Measurements from ENCODE around the gene SLC15A4. TPM values are rescaled to one million over a fixed set of nuclear protein-coding genes. Genes with fewer than 3 reads are reported as not detected.
A peak's percentile ranks its signal among the peaks of the same experiment; 100 is the strongest.

SLC15A4 gene
- total and polyA plus RNA-seq, 2 of the 13 experiments (the other 11 are each of a cell fraction or from before 2014, with no cell fraction given) = 17.3 to 22.7 TPM

DNA sequence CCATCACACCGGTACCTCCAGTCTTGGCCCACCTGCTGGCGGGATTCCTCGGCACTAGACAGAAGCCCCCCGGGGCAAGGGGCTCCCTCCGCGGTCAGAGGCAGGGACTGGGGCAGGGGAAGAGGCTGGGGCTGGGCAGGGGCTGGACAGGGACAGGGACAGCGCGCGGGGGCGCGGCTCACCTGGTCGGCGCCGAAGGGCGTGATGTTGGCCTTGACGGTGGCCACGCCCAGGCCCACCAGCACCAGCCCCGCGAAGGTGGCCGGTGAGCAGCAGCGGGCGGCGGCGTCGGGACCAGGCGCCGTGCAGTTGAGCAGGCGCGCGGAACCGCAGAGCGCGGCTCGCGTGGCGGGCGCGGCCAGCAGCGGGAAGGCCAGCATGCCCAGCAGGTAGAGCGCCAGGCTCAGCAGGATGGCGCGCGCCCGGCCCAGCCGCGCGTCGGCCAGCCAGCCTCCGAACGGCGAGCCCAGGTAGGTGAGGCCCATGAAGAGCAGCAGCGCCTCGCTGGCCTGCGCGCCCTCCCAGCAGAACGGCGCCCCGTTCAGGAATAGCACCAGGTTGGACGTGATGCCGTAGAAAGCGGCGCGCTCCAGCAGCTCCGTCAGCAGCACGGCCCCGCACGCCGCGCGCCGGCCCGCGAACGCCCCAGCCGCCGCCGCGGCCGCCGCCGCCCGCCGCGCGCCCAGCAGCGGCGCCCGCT is 392 bp downstream of the SLC15A4 start (continued):
- peak; percentile 77; the same call in 1 of the 2 replicates for TF ChIP-seq ZNF563 (CRISPR knock-in tag; IDR thresholded peaks at IDR 0.05)
- no peak for TF ChIP-seq DNMT1 (CRISPR knock-in tag; IDR thresholded peaks at IDR 0.05)
- peak; percentile 76; the same call in 1 of the 2 replicates for TF ChIP-seq ATF7-NPFF (CRISPR knock-in tag; IDR thresholded peaks at IDR 0.05; ENCODE audit: low read depth)
- no peak for TF ChIP-seq HIC2 (CRISPR knock-in tag; IDR thresholded peaks at IDR 0.05; ENCODE audit: low read depth)

DNA sequence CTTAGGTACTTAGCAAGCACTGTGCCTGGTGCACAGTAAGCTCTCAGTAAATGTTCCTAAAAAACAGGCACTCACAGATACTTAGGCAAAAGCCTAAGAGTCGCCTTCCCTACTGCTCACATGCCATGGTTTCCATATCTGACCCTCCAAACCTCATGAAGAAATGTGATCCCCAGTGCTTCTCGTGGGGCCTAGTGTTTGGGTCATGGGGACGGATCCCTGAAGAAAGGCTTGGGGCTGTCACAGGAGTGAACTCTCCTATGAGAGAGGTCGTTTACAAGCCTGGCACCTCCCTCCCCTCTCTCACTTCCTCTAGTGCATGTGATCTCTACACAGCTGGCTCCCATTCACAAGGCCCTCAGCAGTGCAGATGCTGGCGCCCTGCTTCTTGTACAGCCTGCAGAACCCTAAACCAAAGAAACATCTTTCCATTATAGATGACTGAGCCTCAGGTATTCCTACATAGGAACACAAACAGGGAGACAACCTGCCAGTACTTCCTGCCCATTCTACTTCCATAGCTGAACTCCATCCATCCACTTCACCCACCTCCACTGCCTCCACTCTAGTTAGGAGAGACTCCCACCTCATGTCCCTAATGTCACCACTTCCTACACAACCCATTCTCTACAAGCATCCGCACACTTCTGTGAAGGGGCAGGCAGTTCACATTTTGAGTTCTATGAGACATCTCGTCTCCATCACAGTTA is 2.9 kb downstream of the SLC15A4 start:
- Histone ChIP-seq H3K79me2 (ENCODE audit: insufficient read depth, low read length) (peaks cover 61% of the 10 kb centered on the region), H4K20me1 (ENCODE audit: insufficient read depth, low read length) (peaks cover 14% of the 10 kb centered on the region), H2AFZ (ENCODE audit: low read length) (no peak overlapping the region), H3K4me3 (replicated peaks in 1 of 3; ENCODE audit: insufficient read depth in 1 of 3, low read depth in 2 of 3, low read length in 3 of 3) (no peak overlapping the region), H3K9me3 (ENCODE audit: low read length) (no peaks in the 10 kb centered on the region), H3K27me3 (ENCODE audit: control insufficient read depth in 1 of 2, insufficient read depth in 2 of 2, low read length in 2 of 2) (no peaks in the 10 kb centered on the region), H3K4me2 (ENCODE audit: low read depth, low read length) (no peak overlapping the region), H3K36me3 (replicated peaks in 1 of 2; ENCODE audit: control insufficient read depth in 1 of 2, insufficient read depth in 2 of 2, low read length in 2 of 2) (peaks cover 0 to 11% of the 10 kb centered on the region in 2 experiments; a peak in 3 of 5 replicates), H3K4me1 (ENCODE audit: insufficient read depth, low read length) (peaks cover 52% of the 10 kb centered on the region), H3K27ac (ENCODE audit: extremely low read length, insufficient read depth, low read length) (no peak overlapping the region), H3K9ac (ENCODE audit: insufficient read depth, low read depth, low read length) (no peak overlapping the region)
- no peak for ATAC-seq
- BruUV-seq (replicated peaks) = no TSS peak
- no peak for DNase-seq (ENCODE audit: low spot score)
- no peak for FAIRE-seq
- no peak for TF ChIP-seq PAX8 (CRISPR knock-in tag; IDR thresholded peaks at IDR 0.05; ENCODE audit: borderline replicate concordance)
- TF ChIP-seq GATAD1 (CRISPR knock-in tag; IDR thresholded peaks at IDR 0.05) = no peak
- no peak for TF ChIP-seq ZNF496 (CRISPR knock-in tag; IDR thresholded peaks at IDR 0.05; ENCODE audit: insufficient replicate concordance)
- ChIA-PET POLR2A (no interaction called here), CTCF (ENCODE audit: low intra/inter-chr PET ratio, low total read pairs) (no interaction called here)
- intact Hi-C loops (cut with micrococcal nuclease; ENCODE audit: unreplicated experiment) (no loop called here), in situ Hi-C loops (cut with HindIII; ENCODE audit: extremely low pct_ligation_motif_present, low pct_unique_long_range_greater_than_20kb) (no loop called here)
- WGBS (ENCODE audit: low lambda C conversion rate) = 91% methylated on average over 7 of the region's 7 CpGs
